Purkinje cell (primary cell): ENCODE results near the gene GPR148. TPM values are rescaled to one million over a fixed set of nuclear protein-coding genes. Genes with fewer than 3 reads are reported as not detected.

Experiments used
- polyA plus RNA-seq: library from polyadenylated mRNA; unstranded; fragments of >200 nt; fragmentation: Nextera tagmentation; gene quantifications from 2 replicates; pipeline ENCODE4 v1.2.1, GENCODE V29; 2014

Gene GPR148, protein sequence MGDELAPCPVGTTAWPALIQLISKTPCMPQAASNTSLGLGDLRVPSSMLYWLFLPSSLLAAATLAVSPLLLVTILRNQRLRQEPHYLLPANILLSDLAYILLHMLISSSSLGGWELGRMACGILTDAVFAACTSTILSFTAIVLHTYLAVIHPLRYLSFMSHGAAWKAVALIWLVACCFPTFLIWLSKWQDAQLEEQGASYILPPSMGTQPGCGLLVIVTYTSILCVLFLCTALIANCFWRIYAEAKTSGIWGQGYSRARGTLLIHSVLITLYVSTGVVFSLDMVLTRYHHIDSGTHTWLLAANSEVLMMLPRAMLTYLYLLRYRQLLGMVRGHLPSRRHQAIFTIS
- polyA plus RNA-seq = not detected in 2 replicates

DNA sequence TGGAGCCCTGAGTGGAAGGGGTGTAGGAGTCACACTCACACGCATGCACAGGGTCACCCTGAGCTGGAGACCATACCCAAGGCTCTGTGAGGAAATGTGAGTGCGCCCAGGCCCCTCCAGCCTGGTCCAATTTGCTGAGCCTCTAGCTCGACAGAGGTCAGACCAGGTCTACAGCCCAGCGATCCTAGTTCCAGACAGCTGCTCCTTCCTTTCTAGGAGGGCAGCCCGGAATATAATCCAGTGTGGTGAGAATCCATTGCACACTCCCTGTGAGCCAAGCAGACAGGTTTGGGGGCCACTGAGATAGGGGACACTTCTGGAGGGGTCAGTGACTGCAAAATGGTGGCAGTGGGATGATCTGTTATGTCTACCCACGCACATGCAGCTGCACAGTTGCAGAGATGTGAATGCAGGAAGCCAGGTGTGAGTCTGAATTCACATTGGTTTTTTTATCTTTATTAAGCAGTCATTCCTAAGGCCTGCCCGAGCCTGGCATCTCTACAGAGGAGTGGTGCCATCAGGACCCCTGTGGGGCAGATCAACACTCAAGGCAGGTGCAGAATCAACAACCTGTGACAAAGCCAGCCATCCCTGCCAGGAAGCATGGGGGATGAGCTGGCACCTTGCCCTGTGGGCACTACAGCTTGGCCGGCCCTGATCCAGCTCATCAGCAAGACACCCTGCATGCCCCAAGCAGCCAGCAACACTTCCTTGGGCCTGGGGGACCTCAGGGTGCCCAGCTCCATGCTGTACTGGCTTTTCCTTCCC, at the start of gene GPR148:
TSS of gene GPR148 (plus strand) at position 522 of the 768 bp plus-strand sequence. CDS start at position 604, 82 bp downstream.

DNA sequence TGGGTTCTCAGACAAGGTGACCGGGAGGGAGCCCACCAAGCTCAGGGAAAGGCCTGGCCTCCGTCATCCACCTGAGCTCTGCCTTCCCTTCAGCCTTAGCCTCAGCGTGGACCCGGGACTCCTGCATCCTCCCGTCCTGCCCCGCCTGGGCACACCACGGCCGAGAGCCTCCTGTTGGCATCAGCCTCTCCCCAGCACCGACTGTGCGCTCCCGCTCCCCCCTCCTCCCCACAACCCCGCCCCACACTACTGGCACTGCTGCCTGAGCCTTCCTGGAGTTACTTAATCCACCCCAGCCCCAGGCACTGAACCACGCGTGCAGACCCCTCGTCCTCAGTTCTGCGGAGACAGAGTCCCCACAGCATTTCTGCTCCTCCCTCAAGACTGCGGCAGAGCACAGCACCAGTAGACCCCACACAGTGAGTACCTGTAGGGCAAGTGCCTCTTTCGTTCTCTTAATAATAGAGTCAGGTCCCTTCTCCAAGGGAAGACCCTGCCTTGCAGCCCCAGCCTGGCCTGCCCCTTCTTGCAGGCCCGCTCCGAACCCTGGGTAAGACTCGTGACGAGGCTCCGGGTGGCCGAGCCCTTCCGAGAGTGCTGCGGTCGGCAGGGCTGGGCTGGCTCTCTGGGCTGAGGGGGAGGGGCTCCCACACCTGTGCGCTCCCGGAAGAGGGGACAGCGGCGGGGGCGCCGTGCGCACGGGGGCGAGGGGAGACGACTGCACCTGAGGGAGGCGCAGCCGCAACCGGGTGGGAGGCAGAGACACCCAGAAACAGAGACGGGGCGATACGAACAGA, 26.6 kb downstream of the GPR148 start, which contains the start of gene AMER3:
TSS of gene AMER3 (plus strand) at position 285 of the 797 bp plus-strand sequence. CDS start 6,533 bp downstream, outside the sequence.

Other genes with a start within 250 kb of the GPR148 start
- gene POTEI, start 219.7 kb upstream of the GPR148 start, polyA plus RNA-seq = 0.67 TPM in 1 of 2 replicates, not detected in the other
- gene CFC1B, start 207.8 kb upstream of the GPR148 start, polyA plus RNA-seq = not detected in 2 replicates
- gene CFC1, start 129.5 kb upstream of the GPR148 start, polyA plus RNA-seq = 0.39 and 0.85 TPM in 2 replicates
- gene POTEJ, start 117.6 kb upstream of the GPR148 start, polyA plus RNA-seq = 0.16 TPM in 1 of 2 replicates, not detected in the other
- gene AMER3, start 26.5 kb downstream of the GPR148 start, polyA plus RNA-seq = 0.70 and 1.2 TPM in 2 replicates
- gene ARHGEF4, start 107.8 kb downstream of the GPR148 start, polyA plus RNA-seq = 1.7 and 5.4 TPM in 2 replicates